ENCODE measurements around the gene CPAMD8. TPM values are rescaled to one million over a fixed set of nuclear protein-coding genes. Genes with fewer than 3 reads are reported as not detected.

CPAMD8 gene
- total RNA-seq, 1 experiment from 2014 or later: 0.20 TPM

DNA sequence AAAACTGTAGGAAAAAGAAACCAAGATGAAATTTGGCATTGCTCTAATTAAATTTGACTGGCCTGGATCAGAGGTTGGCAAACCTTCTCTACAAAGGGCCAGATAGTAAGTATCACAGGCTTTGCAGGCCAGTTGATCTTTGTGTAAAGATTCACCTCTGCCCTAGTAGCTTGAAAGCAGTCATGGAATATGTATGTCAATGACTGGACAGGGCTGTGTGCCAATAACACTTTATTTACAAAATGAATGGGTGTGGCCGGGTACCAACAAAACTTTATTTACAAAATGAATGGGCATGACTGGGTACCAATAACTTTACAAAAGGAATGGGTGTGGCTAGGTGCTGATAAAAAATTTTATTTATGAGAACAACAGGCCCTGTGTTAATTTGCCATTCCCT lies 177.4 kb downstream of the CPAMD8 start:
- Histone ChIP-seq H4K20me1 (ENCODE audit: insufficient read depth) (no peaks in the 10 kb centered on the region), H3K9me2 (ENCODE audit: insufficient read depth) (no peaks in the 10 kb centered on the region), H3K36me3 (ENCODE audit: control insufficient read depth in 1 of 2, insufficient read depth in 2 of 2, low read length in 2 of 2) (peaks cover 38 to 53% of the 10 kb centered on the region in 2 experiments), H3K27ac (ENCODE audit: low read depth, low read length) (no peak overlapping the region), H3K4me1 (ENCODE audit: control insufficient read depth in 1 of 2, insufficient read depth in 2 of 2, low read length in 2 of 2) (no peaks in the 10 kb centered on the region), H3K27me3 (ENCODE audit: insufficient read depth, low read length) (no peaks in the 10 kb centered on the region), H3K4me3 (replicated peaks in 1 of 2; ENCODE audit: low read depth in 1 of 2, low read length in 2 of 2) (no peak overlapping the region), H3K79me2 (ENCODE audit: insufficient read depth, low read length) (peaks cover 8% of the 10 kb centered on the region; the same call in 1 of the 2 replicates), H3K9ac (ENCODE audit: low read length) (no peak overlapping the region), H2AFZ (ENCODE audit: low read depth, low read length, poor library complexity, severe bottlenecking) (no peak overlapping the region), H3K9me3 (ENCODE audit: control insufficient read depth in 1 of 2, insufficient read depth in 1 of 2, low read depth in 1 of 2, low read length in 2 of 2) (no peaks in the 10 kb centered on the region), H3K4me2 (ENCODE audit: low read length) (no peak overlapping the region)
- ChIA-PET RAD21 (ENCODE audit: low non-redundant PET in 1 of 2, low total read pairs in 2 of 2, uncharacterized antibody in 2 of 2, unreplicated experiment in 2 of 2) (no interaction called here), POLR2A (no interaction called here), CTCF (no interaction called here)
- TF ChIP-seq CBX3 (IDR thresholded peaks at IDR 0.05; ENCODE audit: low read depth) (no peak), RAD21 (IDR thresholded peaks at IDR 0.05; ENCODE audit: low read depth) (no peak), SP1 (IDR thresholded peaks at IDR 0.05; ENCODE audit: low read depth) (no peak), TCF7L2 (IDR thresholded peaks at IDR 0.05; ENCODE audit: borderline replicate concordance, extremely low read depth, insufficient read depth, insufficient read length) (no peak), SIN3A (IDR thresholded peaks at IDR 0.05; ENCODE audit: low read depth) (no peak), SRF (IDR thresholded peaks at IDR 0.05; ENCODE audit: low read depth) (no peak), ZFX (IDR thresholded peaks at IDR 0.05) (no peak), POLR2AphosphoS5 (IDR thresholded peaks at IDR 0.05; ENCODE audit: low read depth, low read length) (no peak)
- intact Hi-C loops (cut with micrococcal nuclease): no loop called here
- DNase-seq (ENCODE audit: low read depth, low spot score) (no peak), ATAC-seq (no peak)
- BruUV-seq (replicated peaks): no TSS peak

DNA sequence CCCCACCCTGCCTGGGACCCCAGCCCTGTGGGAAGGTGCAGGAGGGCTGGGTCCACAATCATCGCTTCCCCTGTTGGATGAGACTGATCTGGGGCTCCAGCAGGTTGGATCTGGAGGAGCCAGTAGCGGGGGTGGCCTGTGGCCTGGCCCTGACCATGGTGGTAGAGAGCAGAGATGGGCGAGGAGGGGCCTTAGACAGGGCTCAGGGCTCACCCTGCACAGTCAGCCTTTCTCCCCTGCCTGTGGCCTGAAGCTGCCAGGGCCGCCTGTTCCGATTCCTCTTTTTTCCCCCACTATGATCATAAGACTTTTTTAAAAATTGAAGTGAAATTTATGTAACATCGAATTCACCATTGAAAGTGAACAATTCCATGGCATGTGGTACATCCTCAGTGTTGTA lies 179.2 kb downstream of the CPAMD8 start:
- Histone ChIP-seq H3K27me3 (ENCODE audit: insufficient read depth, low read length) (no peaks in the 10 kb centered on the region), H3K9me2 (ENCODE audit: insufficient read depth) (no peaks in the 10 kb centered on the region), H3K36me3 (ENCODE audit: control insufficient read depth in 1 of 2, insufficient read depth in 2 of 2, low read length in 2 of 2) (peaks cover 43 to 44% of the 10 kb centered on the region in 2 experiments), H3K4me2 (ENCODE audit: low read length) (no peak overlapping the region), H3K9ac (ENCODE audit: low read length) (no peak overlapping the region), H3K27ac (ENCODE audit: low read depth, low read length) (no peak overlapping the region), H2AFZ (ENCODE audit: low read depth, low read length, poor library complexity, severe bottlenecking) (no peak overlapping the region), H4K20me1 (ENCODE audit: insufficient read depth) (no peaks in the 10 kb centered on the region), H3K4me1 (ENCODE audit: control insufficient read depth in 1 of 2, insufficient read depth in 2 of 2, low read length in 2 of 2) (no peaks in the 10 kb centered on the region), H3K9me3 (ENCODE audit: control insufficient read depth in 1 of 2, insufficient read depth in 1 of 2, low read depth in 1 of 2, low read length in 2 of 2) (no peaks in the 10 kb centered on the region), H3K79me2 (ENCODE audit: insufficient read depth, low read length) (peaks cover 8% of the 10 kb centered on the region; the same call in 1 of the 2 replicates), H3K4me3 (replicated peaks in 1 of 2; ENCODE audit: low read depth in 1 of 2, low read length in 2 of 2) (no peak overlapping the region)
- ATAC-seq (no peak), DNase-seq (ENCODE audit: low read depth, low spot score) (no peak)
- ChIA-PET RAD21 (ENCODE audit: low non-redundant PET in 1 of 2, low total read pairs in 2 of 2, uncharacterized antibody in 2 of 2, unreplicated experiment in 2 of 2) (no interaction called here), POLR2A (no interaction called here), CTCF (no interaction called here)
- TF ChIP-seq, protein P1, sequence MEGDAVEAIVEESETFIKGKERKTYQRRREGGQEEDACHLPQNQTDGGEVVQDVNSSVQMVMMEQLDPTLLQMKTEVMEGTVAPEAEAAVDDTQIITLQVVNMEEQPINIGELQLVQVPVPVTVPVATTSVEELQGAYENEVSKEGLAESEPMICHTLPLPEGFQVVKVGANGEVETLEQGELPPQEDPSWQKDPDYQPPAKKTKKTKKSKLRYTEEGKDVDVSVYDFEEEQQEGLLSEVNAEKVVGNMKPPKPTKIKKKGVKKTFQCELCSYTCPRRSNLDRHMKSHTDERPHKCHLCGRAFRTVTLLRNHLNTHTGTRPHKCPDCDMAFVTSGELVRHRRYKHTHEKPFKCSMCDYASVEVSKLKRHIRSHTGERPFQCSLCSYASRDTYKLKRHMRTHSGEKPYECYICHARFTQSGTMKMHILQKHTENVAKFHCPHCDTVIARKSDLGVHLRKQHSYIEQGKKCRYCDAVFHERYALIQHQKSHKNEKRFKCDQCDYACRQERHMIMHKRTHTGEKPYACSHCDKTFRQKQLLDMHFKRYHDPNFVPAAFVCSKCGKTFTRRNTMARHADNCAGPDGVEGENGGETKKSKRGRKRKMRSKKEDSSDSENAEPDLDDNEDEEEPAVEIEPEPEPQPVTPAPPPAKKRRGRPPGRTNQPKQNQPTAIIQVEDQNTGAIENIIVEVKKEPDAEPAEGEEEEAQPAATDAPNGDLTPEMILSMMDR (IDR thresholded peaks at IDR 0.05 in 2 of 3, conservative IDR thresholded peaks at IDR 0.05 in 1 of 3; ENCODE audit: borderline replicate concordance in 1 of 3, insufficient read depth in 1 of 3, low read depth in 2 of 3, low read length in 2 of 3): no peak
- TF ChIP-seq POLR2AphosphoS5 (IDR thresholded peaks at IDR 0.05; ENCODE audit: low read depth, low read length) (no peak), ZFX (IDR thresholded peaks at IDR 0.05) (no peak), ZNF274 (IDR thresholded peaks at IDR 0.05; ENCODE audit: low read depth, low read length) (no peak), SRF (IDR thresholded peaks at IDR 0.05; ENCODE audit: low read depth) (no peak), SIN3A (IDR thresholded peaks at IDR 0.05; ENCODE audit: low read depth) (no peak), CEBPB (IDR thresholded peaks at IDR 0.05; ENCODE audit: low read depth) (no peak), SP1 (IDR thresholded peaks at IDR 0.05; ENCODE audit: low read depth) (no peak)
- TF ChIP-seq, protein P2, sequence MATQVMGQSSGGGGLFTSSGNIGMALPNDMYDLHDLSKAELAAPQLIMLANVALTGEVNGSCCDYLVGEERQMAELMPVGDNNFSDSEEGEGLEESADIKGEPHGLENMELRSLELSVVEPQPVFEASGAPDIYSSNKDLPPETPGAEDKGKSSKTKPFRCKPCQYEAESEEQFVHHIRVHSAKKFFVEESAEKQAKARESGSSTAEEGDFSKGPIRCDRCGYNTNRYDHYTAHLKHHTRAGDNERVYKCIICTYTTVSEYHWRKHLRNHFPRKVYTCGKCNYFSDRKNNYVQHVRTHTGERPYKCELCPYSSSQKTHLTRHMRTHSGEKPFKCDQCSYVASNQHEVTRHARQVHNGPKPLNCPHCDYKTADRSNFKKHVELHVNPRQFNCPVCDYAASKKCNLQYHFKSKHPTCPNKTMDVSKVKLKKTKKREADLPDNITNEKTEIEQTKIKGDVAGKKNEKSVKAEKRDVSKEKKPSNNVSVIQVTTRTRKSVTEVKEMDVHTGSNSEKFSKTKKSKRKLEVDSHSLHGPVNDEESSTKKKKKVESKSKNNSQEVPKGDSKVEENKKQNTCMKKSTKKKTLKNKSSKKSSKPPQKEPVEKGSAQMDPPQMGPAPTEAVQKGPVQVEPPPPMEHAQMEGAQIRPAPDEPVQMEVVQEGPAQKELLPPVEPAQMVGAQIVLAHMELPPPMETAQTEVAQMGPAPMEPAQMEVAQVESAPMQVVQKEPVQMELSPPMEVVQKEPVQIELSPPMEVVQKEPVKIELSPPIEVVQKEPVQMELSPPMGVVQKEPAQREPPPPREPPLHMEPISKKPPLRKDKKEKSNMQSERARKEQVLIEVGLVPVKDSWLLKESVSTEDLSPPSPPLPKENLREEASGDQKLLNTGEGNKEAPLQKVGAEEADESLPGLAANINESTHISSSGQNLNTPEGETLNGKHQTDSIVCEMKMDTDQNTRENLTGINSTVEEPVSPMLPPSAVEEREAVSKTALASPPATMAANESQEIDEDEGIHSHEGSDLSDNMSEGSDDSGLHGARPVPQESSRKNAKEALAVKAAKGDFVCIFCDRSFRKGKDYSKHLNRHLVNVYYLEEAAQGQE (IDR thresholded peaks at IDR 0.05; ENCODE audit: low read depth): no peak
- TF ChIP-seq, protein P3, sequence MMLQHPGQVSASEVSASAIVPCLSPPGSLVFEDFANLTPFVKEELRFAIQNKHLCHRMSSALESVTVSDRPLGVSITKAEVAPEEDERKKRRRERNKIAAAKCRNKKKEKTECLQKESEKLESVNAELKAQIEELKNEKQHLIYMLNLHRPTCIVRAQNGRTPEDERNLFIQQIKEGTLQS (IDR thresholded peaks at IDR 0.05): no peak
- TF ChIP-seq, protein P4, sequence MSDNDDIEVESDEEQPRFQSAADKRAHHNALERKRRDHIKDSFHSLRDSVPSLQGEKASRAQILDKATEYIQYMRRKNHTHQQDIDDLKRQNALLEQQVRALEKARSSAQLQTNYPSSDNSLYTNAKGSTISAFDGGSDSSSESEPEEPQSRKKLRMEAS (IDR thresholded peaks at IDR 0.05): no peak
- BruUV-seq (replicated peaks): no TSS peak
- intact Hi-C loops (cut with micrococcal nuclease): no loop called here
